Suprapubic skin (tissue), 4 donors: ENCODE measurements around the gene CCDC197. TPM values are rescaled to one million over a fixed set of nuclear protein-coding genes. Genes with fewer than 3 reads are reported as not detected.

ENCODE experiments used
- DNase-seq, 2 donors: peaks; one replicate each; pipeline ENCODE4 v3.0.0-alpha.2; 2019; ENCODE audit warnings: low spot score in 2 of 2
- H3K27ac ChIP-seq: fragments of 200-600 bp; sonication (generic); one replicate; pipeline ENCODE4 v1.5.1; 2019
- H3K27me3 ChIP-seq: fragments of 200-600 bp; sonication (generic); one replicate; pipeline ENCODE4 v1.5.1; 2019
- H3K36me3 ChIP-seq: fragments of 200-600 bp; sonication (generic); one replicate; pipeline ENCODE4 v1.5.1; 2019
- H3K4me1 ChIP-seq: fragments of 200-600 bp; sonication (generic); one replicate; pipeline ENCODE4 v1.5.1; 2019
- H3K4me3 ChIP-seq: fragments of 200-600 bp; sonication (generic); one replicate; pipeline ENCODE4 v1.5.1; 2019; ENCODE audit warnings: mild to moderate bottlenecking
- H3K9me3 ChIP-seq: fragments of 200-600 bp; sonication (generic); one replicate; pipeline ENCODE4 v1.5.1; 2019
- CTCF ChIP-seq, 2 donors: fragments of 200-600 bp in 1 of 2; fragments of 450-650 bp in 1 of 2; sonication (generic) in 1 of 2; IDR thresholded peaks; one replicate each; pipeline ENCODE4 v1.5.1; 2016 to 2019; ENCODE audit warnings: antibody characterized with exemption in 2 of 2, mild to moderate bottlenecking in 1 of 2, moderate library complexity in 1 of 2
- EP300 ChIP-seq: sonication (generic); formaldehyde crosslinking; IDR thresholded peaks from one replicate; pipeline ENCODE4 v1.6.1; 2017; ENCODE audit warnings: antibody characterized with exemption
- POLR2A ChIP-seq, 2 donors: fragments of 450-650 bp; IDR thresholded peaks; one replicate each; pipeline ENCODE4 v1.6.1; 2017; ENCODE audit warnings: antibody characterized with exemption in 2 of 2, mild to moderate bottlenecking in 2 of 2, moderate library complexity in 2 of 2
- POLR2AphosphoS5 ChIP-seq, 3 donors: sonication (generic); formaldehyde crosslinking; IDR thresholded peaks; one replicate each; pipeline ENCODE4 v1.6.1; 2017; ENCODE audit warnings: antibody characterized with exemption in 3 of 3
- WGBS: methylation state at CpG from one replicate; pipeline ENCODE4 v1.1.5; 2018; 5-methylcytosine and 5-hydroxymethylcytosine counted together
- total RNA-seq, 4 donors: library from RNA; depleted of rRNA; stranded (reverse); fragments of >200 nt; gene quantifications; one replicate each; pipeline ENCODE4 v1.1.0, GENCODE V29; 2016

The CCDC197 gene
- total RNA-seq, 4 donors from 2014 or later: not detected

DNA sequence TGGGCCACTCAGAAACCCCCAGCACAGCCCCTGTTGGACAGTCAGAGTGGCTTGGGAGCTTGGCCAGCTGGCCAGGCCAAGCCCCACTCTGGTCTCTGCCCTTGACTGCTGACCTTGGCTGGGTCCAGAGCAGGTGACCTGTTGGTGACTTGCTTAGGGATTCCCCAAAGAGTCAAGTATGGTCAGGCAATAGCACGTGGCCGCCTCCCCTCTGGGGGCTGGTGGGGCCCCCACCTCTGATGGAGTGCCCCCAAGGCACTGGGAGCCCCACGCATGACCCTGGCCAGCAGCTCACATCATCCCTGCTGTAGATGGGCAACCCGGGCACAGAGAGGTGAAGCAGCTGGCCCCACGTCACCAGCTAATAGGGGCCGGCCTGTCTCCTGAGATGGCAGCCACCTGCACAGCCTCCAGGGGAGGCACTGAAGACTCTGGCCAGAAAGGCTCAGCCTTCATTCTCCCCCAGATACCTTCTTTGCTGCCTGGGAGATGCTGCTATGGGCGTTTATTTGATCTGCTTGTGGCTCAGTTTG is 1.8 kb downstream of the CCDC197 start:
- Histone ChIP-seq H3K36me3 (no peaks in the 10 kb centered on the region), H3K27me3 (peaks cover 27% of the 10 kb centered on the region), H3K4me1 (peaks cover 21% of the 10 kb centered on the region), H3K4me3 (no peak overlapping the region), H3K9me3 (no peaks in the 10 kb centered on the region), H3K27ac (no peak overlapping the region)
- 56% methylated on average over 4 of the region's 7 CpGs for WGBS
- no peak for TF ChIP-seq POLR2AphosphoS5 (IDR thresholded peaks at IDR 0.05)
- no peak for TF ChIP-seq POLR2A (IDR thresholded peaks at IDR 0.05)
- TF ChIP-seq EP300: no peak
- no peak for TF ChIP-seq CTCF (IDR thresholded peaks at IDR 0.05)
- DNase-seq: no peak

- H3K36me3 ChIP-seq: no peaks in the 10 kb centered on the region
- DNase-seq: no peak
- no peak overlapping the region for H3K27ac ChIP-seq
- H3K4me1 ChIP-seq: peaks cover 21% of the 10 kb centered on the region
- TF ChIP-seq POLR2AphosphoS5 (IDR thresholded peaks at IDR 0.05): no peak
- TF ChIP-seq POLR2A (IDR thresholded peaks at IDR 0.05): no peak
- no peak for TF ChIP-seq CTCF (IDR thresholded peaks at IDR 0.05)
- no peak for TF ChIP-seq EP300
- no peaks in the 10 kb centered on the region for H3K9me3 ChIP-seq
- 66% methylated on average over 7 of the region's 8 CpGs for WGBS
- no peak overlapping the region for H3K4me3 ChIP-seq
- H3K27me3 ChIP-seq: peaks cover 27% of the 10 kb centered on the region
Measured at GRCh38 chr14:93999573-93999972, 2.5 kb downstream of the CCDC197 start.

- H3K27ac ChIP-seq: no peak overlapping the region
- no peaks in the 10 kb centered on the region for H3K36me3 ChIP-seq
- peaks cover 18% of the 10 kb centered on the region for H3K4me1 ChIP-seq
- no peak for DNase-seq
- H3K4me3 ChIP-seq: no peak overlapping the region
- TF ChIP-seq POLR2A (IDR thresholded peaks at IDR 0.05) (no peak), CTCF (IDR thresholded peaks at IDR 0.05) (no peak)
- 82% methylated on average over 6 of the region's 6 CpGs for WGBS
- no peaks in the 10 kb centered on the region for H3K9me3 ChIP-seq
- peaks cover 31% of the 10 kb centered on the region for H3K27me3 ChIP-seq
Measured at GRCh38 chr14:94000267-94000666, 3.2 kb downstream of the CCDC197 start.

DNA sequence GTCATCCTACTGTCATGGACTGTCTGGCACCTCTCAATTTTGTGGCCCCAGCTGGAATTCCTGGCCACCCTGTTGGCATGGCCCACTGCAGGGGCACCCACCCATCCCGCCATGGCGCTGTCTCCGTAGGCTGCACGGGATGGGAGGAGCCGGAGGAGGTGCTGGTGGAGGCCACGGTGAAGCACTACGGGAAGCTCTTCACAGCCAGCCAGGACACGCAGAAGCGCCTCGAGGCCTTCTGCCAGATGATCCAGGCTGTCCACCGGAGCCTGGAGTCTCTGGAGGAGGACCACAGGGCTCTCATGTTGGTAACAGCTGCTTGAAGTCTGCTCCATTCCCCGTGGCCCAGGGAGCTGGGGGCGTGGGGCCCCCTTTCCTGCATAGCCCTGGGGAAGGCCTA is 3.9 kb downstream of the CCDC197 start:
- Histone ChIP-seq H3K4me1 (peaks cover 12% of the 10 kb centered on the region), H3K27me3 (peaks cover 28% of the 10 kb centered on the region), H3K36me3 (no peaks in the 10 kb centered on the region), H3K9me3 (no peaks in the 10 kb centered on the region), H3K27ac (no peak overlapping the region), H3K4me3 (no peak overlapping the region)
- DNase-seq: no peak
- TF ChIP-seq POLR2AphosphoS5 (IDR thresholded peaks at IDR 0.05) (no peak), POLR2A (IDR thresholded peaks at IDR 0.05) (no peak), CTCF (IDR thresholded peaks at IDR 0.05) (no peak), EP300 (no peak)
- no CpG with 5 or more reads among the region's 13 CpGs for WGBS

GRCh38 chr14:94001501-94002396 is 4.6 kb downstream of the CCDC197 start:
- 26% methylated on average over 19 of the region's 26 CpGs for WGBS
- peaks cover 24% of the 10 kb centered on the region for H3K27me3 ChIP-seq

More at GRCh38 chr14:94001501-94002396, 4.6 kb downstream of the CCDC197 start:
- Histone ChIP-seq H3K4me3 (no peak overlapping the region), H3K4me1 (peaks cover 12% of the 10 kb centered on the region), H3K27ac (no peak overlapping the region), H3K9me3 (no peaks in the 10 kb centered on the region), H3K36me3 (no peaks in the 10 kb centered on the region)
- TF ChIP-seq CTCF (IDR thresholded peaks at IDR 0.05): peak; percentile 82 to 96
- no peak for TF ChIP-seq EP300
- TF ChIP-seq POLR2AphosphoS5 (IDR thresholded peaks at IDR 0.05): no peak
- no peak for TF ChIP-seq POLR2A (IDR thresholded peaks at IDR 0.05)
- DNase-seq: no peak
